ENCODE results near the gene TET3. TPM values are rescaled to one million over a fixed set of nuclear protein-coding genes. Genes with fewer than 3 reads are reported as not detected.

The TET3 gene
- total and polyA plus RNA-seq, 9 of the 15 experiments (the other 6 are each of a cell fraction or from before 2014, with no cell fraction given), result 0.35 to 16.3 (median 5.5) TPM

DNA sequence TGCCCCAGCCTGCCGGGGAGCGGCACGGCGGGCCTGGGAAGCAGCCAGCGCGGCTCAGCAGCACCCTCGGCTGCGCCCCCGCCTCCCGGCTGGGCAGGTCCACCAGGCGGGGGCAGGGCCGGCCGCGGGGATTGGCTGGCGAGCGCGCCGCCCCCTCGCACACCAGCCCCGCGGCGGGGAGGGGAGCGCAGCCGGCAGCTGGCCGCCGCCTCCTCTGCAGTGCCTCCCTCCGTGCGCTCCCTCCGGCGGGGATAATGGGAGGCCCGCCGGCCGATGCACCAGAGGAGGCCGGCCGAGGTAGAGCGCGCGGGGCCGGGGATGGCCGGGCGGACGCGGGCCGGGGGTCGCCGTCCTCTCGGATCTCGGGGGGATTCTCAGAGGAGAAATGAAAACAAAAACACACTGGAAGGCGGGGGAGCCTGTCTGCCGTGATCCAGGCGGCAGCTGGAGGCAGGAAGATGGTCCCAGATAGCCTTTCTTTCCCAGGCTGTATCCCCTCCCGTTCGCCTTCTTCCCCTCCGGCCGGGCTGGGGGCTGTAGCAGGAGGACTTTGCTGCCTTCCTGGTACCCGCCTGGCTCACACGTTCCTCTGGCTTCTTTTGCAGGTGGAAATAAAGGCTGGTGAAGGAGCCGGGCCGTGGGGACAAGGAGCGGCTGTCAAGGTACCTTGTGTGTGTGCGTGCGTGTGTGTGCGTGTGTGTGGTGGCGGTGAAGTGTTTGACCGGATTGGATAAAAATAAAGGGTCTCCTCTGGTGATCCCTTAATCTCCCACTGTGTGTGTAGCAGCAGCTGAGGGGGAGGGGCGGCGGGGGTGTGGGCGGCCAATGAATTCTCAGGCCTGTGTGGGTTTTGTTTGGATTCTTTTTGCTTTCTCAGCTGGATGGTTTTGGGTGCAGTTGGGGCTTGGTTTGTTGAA, 18.1 kb downstream of the TET3 start (continued):
- TF ChIP-seq CEBPZ (IDR thresholded peaks at IDR 0.05; ENCODE audit: borderline replicate concordance, low read depth, low read length), result no peak
- no peak for TF ChIP-seq HMG20A (CRISPR knock-in tag; conservative IDR thresholded peaks at IDR 0.05)
- no peak for TF ChIP-seq SRSF7 (optimal IDR thresholded peaks at IDR 0.05; ENCODE audit: low read depth, low read length)
- no peak for TF ChIP-seq ZSCAN32 (CRISPR knock-in tag; IDR thresholded peaks at IDR 0.05)
- 0 out of 2 replicates have a peak, but pooled peaks have one; percentile 33 for TF ChIP-seq ZBTB7A (IDR thresholded peaks at IDR 0.05; ENCODE audit: borderline replicate concordance, control insufficient read depth, low read depth, low read length)
- TF ChIP-seq, protein P1, sequence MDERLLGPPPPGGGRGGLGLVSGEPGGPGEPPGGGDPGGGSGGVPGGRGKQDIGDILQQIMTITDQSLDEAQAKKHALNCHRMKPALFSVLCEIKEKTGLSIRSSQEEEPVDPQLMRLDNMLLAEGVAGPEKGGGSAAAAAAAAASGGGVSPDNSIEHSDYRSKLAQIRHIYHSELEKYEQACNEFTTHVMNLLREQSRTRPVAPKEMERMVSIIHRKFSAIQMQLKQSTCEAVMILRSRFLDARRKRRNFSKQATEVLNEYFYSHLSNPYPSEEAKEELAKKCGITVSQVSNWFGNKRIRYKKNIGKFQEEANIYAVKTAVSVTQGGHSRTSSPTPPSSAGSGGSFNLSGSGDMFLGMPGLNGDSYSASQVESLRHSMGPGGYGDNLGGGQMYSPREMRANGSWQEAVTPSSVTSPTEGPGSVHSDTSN (CRISPR knock-in tag; IDR thresholded peaks at IDR 0.05; ENCODE audit: low read depth), result no peak
- TF ChIP-seq, protein P1 (tag; conservative IDR thresholded peaks at IDR 0.05; ENCODE audit: low read depth), result no peak
- TF ChIP-seq, protein P2, sequence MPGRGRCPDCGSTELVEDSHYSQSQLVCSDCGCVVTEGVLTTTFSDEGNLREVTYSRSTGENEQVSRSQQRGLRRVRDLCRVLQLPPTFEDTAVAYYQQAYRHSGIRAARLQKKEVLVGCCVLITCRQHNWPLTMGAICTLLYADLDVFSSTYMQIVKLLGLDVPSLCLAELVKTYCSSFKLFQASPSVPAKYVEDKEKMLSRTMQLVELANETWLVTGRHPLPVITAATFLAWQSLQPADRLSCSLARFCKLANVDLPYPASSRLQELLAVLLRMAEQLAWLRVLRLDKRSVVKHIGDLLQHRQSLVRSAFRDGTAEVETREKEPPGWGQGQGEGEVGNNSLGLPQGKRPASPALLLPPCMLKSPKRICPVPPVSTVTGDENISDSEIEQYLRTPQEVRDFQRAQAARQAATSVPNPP (IDR thresholded peaks at IDR 0.05; ENCODE audit: borderline replicate concordance, insufficient read depth, insufficient read length), result no peak
- TF ChIP-seq GTF2A2 (tag; IDR thresholded peaks at IDR 0.05), result no peak
- TF ChIP-seq PTBP1 (IDR thresholded peaks at IDR 0.05; ENCODE audit: low read depth, low read length), result no peak
- TF ChIP-seq ZC3H4 (CRISPR knock-in tag; IDR thresholded peaks at IDR 0.05; ENCODE audit: borderline replicate concordance), result no peak
- TF ChIP-seq SMARCE1 (IDR thresholded peaks at IDR 0.05), result no peak
- TF ChIP-seq ZFP1 (CRISPR knock-in tag; IDR thresholded peaks at IDR 0.05), result no peak
- no peak for TF ChIP-seq ESRRA (IDR thresholded peaks at IDR 0.05; ENCODE audit: borderline replicate concordance, low read depth)
- TF ChIP-seq ERF (CRISPR knock-in tag; IDR thresholded peaks at IDR 0.05), result no peak
- no peak for TF ChIP-seq ZBTB43 (CRISPR knock-in tag; IDR thresholded peaks at IDR 0.05)
- no peak for TF ChIP-seq ZC3H8 (IDR thresholded peaks at IDR 0.05)
- TF ChIP-seq IRF2 (CRISPR knock-in tag; IDR thresholded peaks at IDR 0.05), result no peak
- TF ChIP-seq NR1H2 (CRISPR knock-in tag; IDR thresholded peaks at IDR 0.05), result no peak
- TF ChIP-seq ZBTB17 (CRISPR knock-in tag; IDR thresholded peaks at IDR 0.05), result no peak

Data from K562 (cell line).